Cerebellar cortex (tissue), 1 donor: ENCODE results near the gene OR13J1.

Source experiments
- DNase-seq: peaks from one replicate; pipeline ENCODE4 v3.0.0-alpha.2; 2015; ENCODE audit warnings: low spot score

The OR13J1 gene

GRCh38 chr9:35858458-35858857 is 11.7 kb downstream of the OR13J1 start:
- DNase-seq, result no peak

- no peak for DNase-seq
These were observed 13.3 kb downstream of the OR13J1 start for GRCh38 chr9:35856882-35857281.

DNA sequence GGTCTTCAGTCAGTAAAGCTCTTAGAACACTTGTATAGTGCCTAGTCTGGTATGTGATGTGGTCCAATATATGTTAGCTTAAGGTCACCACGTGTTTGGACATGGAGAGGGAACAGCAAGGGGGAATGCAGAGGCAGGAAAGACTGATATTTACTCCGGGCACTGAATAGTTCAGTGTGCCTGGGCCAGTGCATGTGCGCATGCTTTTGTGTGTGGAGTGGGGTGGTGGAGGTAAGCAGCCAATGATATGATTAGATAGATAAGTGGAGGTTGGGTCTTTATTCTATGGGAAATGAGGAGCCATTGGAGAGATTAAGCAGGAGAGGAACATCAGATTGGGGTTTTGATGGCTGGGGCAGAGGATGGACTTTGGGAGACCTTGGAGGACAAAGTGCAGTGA is 14.0 kb downstream of the OR13J1 start:
- no peak for DNase-seq

GRCh38 chr9:35854091-35854762 is 16.0 kb downstream of the OR13J1 start:
- no peak for DNase-seq

DNA sequence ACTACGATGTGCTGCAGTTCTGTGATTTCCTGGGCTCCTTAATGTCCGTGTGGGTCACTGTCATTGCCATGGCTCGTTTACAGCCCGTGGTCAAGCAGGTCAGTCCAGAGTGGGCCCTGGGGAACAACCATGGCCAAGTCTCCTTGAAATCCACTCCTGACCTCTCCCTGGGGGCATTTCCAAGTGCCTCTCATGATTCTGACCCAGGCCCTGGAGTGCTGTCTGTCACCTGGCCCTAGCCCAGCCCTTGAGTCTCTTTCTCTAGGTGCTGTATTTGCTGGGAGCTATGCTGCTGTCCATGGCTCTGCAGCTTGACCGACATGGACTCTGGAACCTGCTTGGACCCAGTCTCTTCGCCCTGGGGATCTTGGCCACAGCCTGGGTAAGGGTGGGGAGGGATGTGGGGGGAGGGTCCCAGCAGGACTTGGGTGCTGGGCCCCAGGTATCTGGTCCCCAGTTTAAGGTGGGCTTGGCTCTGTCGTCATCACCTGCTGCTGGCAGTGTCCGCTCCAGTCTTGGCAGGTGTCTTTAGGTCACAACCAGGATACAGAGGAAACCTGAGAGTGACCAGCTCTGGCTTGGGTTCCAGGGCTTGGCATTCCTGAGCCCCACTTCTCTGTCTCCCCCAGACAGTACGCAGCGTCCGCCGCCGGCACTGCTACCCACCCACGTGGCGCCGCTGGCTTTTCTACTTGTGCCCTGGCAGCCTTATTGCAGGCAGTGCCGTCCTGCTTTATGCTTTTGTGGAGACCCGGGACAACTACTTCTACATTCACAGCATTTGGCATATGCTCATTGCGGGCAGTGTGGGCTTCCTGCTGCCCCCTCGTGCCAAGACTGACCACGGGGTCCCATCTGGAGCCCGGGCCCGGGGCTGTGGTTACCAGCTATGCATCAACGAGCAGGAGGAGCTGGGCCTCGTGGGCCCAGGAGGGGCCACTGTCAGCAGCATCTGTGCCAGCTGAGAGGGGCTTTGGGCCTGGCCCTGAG is 17.0 kb downstream of the OR13J1 start:
- DNase-seq, result no peak

- no peak for DNase-seq
These were observed 17.9 kb downstream of the OR13J1 start for GRCh38 chr9:35852267-35852815.

GRCh38 chr9:35847792-35848572 is 22.2 kb downstream of the OR13J1 start:
- no peak for DNase-seq

- DNase-seq, result no peak
These were observed 24.1 kb downstream of the OR13J1 start for GRCh38 chr9:35845824-35846771.

DNA sequence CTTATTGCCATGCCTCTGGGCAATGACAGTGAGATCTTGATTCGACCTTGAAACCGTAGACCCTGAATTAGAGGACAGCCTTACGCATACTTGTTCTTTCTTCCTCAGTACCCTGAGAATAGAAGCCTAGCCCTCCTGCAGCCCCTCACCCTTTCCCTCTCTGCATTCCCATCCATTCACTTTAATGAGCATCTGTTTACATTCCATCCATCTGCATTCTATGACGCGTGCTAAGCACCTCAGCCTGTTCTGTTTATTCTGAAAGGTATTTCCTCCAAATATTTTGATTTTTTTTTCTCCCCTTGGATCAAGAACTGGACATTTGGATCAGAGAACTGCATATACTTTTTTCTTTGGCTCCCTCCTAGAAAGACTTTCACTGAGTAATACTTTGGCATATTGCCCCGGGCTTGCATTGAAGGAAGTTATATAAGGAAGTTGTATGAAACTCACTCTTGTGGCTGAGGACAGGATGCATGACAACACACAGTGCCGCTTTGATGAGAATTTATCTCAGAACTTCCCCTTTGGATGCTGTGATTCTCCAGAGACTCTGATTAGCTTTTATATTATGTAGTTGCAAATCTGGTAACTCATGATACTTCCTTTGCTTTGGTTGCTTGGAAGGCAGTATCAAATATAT is 25.5 kb downstream of the OR13J1 start:
- no peak for DNase-seq

DNA sequence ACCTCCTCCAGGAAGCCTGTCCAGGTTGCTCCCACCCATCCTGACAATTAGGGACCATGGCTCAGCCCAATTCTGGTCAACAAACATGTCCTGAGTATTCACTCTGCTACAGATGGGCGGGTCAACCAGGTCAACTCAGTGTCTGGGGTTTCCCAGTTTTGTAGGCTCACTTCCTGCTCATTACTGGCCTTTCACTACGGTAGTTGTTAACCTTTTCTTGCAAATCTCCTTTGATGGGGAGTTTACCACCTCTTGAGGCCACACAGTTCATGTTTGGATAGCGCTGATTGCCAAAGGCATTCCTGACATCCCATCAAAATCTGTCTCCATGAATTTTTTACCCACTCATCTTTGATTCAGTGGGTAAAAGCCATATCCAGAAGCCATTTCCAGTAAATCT is 27.4 kb downstream of the OR13J1 start:
- DNase-seq, result no peak

- DNase-seq, result no peak
These were observed 28.0 kb downstream of the OR13J1 start for GRCh38 chr9:35842020-35842745.

GRCh38 chr9:35841645-35841900 is 28.6 kb downstream of the OR13J1 start:
- DNase-seq, result no peak

GRCh38 chr9:35840881-35841644 is 29.1 kb downstream of the OR13J1 start:
- no peak for DNase-seq

GRCh38 chr9:35839926-35840325 is 30.3 kb downstream of the OR13J1 start:
- DNase-seq, result no peak

GRCh38 chr9:35836595-35836994 is 33.6 kb downstream of the OR13J1 start:
- no peak for DNase-seq

- DNase-seq, result no peak
These were observed 34.4 kb downstream of the OR13J1 start for GRCh38 chr9:35835766-35836165.

GRCh38 chr9:35835216-35835632 is 35.0 kb downstream of the OR13J1 start:
- peak; percentile 42 for DNase-seq

- DNase-seq, result no peak
These were observed 35.7 kb downstream of the OR13J1 start for GRCh38 chr9:35834260-35835215.
